ENCODE data around the gene AXL.

DNA sequence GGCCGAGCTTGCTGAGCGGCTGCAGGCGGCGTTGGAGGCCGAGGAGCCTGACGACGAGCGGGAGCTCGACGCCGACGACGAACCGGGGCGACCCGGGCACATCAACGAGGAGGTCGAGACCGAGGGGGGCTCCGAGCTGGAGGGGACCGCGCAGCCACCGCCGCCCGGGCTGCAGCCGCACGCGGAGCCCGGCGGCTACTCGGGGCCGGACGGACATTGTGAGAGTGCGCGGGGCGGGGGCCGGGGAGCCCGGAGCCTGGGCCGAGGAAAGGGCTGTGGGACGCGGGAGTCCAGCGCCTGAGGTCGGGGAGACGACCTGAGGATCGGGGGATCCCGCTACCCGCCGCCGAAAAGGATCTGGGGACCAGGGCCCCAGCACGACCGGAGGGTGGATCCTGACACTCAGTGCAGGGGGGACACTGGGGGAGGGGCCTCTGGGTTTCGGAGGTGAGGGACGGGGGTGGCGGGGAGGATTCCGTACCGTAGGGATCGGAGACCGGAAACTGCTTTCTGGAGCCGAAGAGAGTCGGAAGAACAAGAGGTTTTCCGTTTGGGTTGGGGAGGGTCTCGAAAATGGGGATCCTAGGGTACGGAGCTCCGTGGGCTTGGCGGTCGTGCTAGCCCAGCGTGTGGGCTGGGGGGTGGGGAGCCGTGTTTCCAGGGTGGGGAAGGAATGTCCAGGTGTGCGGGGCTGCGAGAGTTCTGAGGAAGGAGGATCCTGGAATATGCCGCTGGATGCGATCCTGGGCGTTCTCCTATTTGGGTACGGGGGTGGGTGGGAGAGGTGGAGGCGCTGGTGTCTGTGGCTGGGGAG, 45.8 kb downstream of the AXL start:
- TF ChIP-seq, protein P1, sequence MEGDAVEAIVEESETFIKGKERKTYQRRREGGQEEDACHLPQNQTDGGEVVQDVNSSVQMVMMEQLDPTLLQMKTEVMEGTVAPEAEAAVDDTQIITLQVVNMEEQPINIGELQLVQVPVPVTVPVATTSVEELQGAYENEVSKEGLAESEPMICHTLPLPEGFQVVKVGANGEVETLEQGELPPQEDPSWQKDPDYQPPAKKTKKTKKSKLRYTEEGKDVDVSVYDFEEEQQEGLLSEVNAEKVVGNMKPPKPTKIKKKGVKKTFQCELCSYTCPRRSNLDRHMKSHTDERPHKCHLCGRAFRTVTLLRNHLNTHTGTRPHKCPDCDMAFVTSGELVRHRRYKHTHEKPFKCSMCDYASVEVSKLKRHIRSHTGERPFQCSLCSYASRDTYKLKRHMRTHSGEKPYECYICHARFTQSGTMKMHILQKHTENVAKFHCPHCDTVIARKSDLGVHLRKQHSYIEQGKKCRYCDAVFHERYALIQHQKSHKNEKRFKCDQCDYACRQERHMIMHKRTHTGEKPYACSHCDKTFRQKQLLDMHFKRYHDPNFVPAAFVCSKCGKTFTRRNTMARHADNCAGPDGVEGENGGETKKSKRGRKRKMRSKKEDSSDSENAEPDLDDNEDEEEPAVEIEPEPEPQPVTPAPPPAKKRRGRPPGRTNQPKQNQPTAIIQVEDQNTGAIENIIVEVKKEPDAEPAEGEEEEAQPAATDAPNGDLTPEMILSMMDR (IDR thresholded peaks at IDR 0.05) = peak in 1 of 4 donors; percentile 1
- peak; percentile 20 for TF ChIP-seq POLR2A (IDR thresholded peaks at IDR 0.05)

All from right lobe of liver (tissue), 4 donors.